Measurements from ENCODE around the gene LAPTM4A.
"Not testable (repeated sequence)": the region's sequence is repeated elsewhere in the genome, so short reads cannot be mapped to it uniquely, and the experiment has no call there.

LAPTM4A gene

DNA sequence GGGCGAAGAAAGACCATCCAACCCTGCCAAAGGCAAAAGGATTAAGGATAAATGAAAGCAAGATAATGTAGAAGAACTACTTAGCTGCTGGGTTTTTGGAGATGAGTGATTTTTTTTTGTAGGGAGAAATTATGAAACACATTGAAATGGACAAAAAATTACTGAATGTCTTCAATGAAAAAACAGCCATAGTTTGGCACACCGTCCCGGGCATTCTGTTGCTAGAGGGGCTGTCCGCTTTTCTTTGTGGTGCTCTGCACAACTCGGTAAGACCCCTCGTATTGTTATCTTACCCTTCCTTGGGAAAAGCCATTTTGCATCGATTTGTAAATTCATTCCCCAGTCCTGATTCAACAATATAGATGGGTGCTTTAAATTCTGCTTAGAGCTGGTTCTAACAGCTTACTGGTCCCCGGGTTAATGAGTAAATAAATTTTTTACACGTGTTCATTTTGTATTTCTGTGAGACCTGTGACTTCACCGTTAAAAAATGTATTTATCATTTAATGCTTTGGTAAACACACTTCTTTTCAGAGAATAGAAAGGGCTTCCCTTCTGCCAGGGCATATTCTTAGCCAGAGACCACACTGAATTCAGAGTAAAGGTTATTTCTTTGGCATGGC lies 912 bp upstream of the LAPTM4A start:
- no peak for DNase-seq (ENCODE audit: low read depth in 2 of 3, low spot score in 2 of 3)

DNA sequence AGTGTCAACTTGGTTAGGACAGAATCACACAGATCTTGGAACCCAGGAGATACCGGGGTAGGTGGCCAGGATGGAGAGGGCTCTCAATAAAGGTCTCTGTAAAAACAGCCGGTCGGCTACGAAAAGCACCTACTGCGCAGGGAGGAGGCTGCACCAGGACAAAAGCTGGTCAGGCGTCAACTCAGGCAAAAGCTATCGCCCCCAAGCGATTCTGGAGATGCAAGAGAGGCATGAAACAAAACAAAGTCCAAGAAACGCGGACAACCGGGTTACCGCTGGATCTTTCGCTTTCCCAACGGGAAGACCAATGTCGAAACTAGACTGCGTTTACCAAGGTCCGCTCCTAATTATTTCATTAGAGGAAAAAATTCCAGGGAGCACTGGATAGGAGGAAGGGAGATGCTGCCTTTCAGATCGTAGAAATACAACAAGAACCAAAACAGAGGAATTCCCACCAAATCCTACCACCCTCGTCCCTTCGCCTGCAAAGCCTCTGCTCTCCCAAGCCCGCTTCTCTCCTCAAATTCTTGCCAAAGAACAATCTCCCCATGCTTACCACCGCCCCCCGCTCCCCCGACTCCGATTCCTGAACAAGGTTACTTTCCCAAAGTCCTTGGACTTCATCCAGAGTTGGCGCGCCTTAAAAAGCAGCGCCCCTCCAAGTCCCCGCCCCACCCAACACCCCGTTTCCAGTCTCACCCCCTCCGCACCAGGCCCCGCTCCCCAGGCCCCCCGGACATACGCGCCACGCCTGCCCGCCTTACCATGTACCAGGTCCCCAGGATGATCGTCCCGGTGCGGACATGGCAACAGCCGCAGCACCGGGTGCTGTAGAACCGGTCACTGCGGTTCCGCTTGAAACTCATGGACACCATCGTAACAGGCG lies 539 bp downstream of the LAPTM4A start:
- DNase-seq (ENCODE audit: low read depth in 2 of 3, low spot score in 2 of 3) = no peak

DNA sequence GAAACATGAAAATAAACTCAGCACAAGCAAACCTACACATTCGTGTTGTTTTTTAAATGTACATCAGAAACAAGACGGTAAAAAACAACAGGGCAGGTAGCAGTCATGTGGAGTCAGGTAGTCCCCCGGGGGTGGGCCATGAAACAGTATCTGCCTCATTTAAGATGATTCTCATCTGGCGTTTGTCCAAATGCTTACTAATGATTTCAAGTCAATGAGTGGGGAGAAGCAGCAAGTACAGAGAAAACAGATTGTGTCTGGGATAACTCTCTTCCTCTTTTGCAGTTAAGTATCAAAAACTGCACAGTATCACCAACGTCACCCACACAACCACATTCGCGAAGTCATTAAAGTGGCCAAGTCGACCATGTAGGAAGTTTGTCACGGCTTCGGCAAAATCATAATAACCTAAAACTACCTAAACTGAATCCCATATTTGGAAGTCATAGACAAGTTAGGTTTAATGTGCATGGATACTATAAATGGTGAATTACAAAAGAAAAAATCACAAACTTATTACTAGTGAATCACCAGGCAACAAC lies 1.3 kb downstream of the LAPTM4A start:
- DNase-seq (ENCODE audit: low read depth in 2 of 3, low spot score in 2 of 3) = no peak

DNA sequence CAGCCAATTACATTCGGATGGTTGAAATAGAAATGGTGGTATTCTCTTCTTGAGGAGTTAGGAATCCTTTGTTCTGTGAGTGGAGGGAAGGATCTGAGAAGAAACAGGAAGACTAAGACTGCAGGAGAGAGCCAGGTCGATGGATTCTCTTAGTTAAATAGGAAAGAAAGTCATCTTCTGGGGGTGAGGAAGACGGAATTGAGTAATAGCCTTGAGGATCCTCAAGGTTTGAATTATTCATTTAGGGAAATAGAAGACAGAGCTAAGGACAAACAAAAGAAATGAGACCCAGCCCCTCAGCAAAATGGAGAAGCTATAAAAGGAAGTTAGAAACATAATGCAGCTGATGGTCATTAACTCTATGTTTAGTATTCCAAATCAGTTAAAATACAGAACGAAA lies 1.8 kb downstream of the LAPTM4A start:
- DNase-seq (ENCODE audit: low read depth in 2 of 3, low spot score in 2 of 3) = no peak

DNA sequence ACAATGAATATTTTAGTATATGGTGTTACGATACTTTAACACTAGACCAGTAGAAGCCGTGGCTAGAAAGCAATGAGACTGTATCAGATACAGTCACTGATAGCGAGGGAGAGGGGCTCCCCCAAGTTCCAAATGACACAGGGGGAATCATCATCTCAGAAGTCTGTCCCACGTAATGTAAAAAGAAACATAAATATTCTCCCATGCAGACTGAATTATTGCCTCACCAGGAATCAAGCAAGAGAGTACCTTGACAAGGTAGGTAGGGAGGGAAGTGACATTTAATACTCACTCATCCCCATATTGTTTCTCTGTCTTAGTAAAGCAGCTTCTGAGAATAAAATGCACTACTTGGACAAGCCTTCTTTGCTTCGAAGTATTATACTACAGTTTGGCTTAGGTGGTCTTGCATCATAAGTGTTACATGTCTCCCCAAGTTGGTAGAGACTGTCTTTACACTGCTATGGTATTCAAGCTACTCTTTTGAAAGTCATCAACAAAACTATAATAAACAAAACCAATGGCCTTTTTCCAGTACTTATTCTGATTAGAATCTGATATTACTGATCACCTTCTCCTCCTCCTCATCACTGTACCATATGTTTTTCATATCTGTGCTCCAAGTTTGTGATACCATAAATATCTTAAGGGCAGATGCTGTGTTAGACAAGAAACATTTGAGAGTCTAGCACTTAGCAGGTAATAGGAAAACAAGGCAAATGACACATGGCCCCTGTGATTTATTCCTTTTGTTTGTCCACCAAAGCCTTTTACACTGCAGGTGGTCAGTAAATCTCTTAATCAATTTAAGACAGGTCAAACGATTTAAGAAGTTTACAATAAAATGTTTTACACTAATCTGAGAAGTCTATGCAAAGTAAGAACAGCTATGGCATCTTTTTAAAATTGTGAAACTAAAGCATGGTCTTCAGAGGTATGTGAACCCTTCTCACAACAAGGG lies 2.7 kb downstream of the LAPTM4A start:
- DNase-seq (ENCODE audit: low read depth in 2 of 3, low spot score in 2 of 3) = no peak

DNA sequence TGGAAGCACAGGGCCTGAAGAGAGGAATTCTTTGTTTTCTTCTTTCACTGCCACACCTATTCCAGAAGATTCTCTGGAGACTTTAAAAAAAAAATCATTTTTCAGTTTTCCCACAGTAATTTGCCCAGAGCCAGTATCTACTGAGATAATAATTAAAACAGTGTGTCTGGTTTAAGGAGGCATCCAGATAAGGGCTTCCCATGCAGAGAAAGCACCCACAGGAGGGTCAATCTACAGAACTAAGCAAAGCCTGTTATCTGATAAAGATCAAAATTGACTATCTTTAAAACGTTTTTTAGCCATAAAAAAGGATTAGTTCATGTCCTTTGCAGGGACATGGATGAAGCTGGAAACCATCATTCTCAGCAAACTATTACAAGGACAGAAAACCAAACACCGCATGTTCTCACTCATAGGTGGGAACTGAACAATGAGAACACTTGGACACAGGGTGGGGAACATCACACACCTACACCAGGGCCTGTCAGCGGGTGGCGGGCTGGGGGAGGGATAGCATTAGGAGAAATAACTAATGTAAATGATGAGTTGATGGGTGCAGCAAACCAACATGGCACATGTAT lies 5.6 kb downstream of the LAPTM4A start:
- not testable (repeated sequence) for DNase-seq (ENCODE audit: low read depth in 2 of 3, low spot score in 2 of 3)

DNA sequence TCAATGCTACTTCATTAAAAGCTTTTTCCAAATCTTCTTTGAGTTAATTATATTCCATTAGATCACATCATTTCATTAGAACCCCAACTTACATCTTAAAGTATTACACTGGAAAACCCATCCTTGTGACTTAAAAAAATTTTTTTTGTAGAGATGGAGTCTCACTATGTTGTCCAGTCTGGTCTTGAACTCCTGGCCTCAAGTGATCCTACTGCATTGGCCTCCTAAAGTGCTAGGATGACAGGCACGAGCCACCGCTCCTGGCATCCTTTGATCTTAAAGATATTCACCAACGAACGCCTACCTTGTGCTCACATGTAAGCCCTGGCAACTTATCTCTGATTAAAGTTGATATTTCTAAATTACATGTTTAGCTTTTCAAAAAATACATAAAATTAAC lies 6.7 kb downstream of the LAPTM4A start:
- no peak for DNase-seq (ENCODE audit: low read depth in 2 of 3, low spot score in 2 of 3)

DNA sequence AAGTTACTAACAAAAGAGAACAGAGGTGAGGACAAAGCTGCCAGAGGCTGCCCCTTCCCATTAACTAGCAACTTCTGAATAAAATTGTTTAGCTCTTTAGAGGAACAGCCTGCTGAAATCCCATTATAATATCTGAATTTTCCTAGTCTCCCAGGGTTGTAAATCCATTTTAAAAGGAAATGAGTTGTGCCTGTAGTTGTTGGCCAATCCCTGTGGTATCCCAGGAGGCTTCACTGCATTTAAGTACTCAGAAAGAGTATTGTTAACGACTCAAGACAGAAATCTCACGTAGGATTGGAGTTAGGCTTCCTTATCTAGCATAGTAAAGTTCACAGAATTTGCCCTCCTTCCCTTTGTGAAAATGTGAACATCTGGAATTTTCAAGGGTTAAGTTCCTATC lies 8.9 kb downstream of the LAPTM4A start:
- DNase-seq (ENCODE audit: low read depth in 2 of 3, low spot score in 2 of 3) = no peak

DNA sequence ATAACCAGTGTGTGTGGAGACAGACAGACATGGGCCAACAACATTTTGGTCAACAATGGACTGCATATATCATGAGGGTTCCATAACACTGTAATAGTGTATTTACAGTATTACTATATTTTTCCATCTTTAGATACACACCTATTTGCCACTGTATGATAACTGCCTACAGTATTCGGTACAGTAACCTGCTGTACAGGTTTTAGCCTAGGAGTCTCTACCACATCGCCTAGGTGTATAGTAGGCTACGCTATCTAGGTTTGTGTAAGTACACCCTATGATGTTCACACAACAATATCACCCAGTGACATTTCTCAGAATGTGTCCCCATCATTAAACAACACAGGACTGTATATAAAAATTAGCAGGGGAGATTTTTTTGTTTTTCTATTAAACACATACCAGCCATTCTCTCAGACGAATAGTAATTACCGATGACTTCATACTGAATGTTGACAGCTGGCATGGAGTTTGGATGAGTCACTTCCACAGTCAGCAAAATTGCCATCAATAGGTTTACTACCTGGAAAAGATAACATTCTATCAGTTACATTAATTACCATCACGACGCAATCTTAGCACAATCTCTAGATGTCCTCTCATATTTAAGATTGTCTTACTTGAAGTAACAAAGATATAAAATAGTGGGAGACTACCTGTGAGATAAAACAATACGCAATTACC lies 10.8 kb downstream of the LAPTM4A start:
- DNase-seq (ENCODE audit: low read depth in 2 of 3, low spot score in 2 of 3) = no peak

DNA sequence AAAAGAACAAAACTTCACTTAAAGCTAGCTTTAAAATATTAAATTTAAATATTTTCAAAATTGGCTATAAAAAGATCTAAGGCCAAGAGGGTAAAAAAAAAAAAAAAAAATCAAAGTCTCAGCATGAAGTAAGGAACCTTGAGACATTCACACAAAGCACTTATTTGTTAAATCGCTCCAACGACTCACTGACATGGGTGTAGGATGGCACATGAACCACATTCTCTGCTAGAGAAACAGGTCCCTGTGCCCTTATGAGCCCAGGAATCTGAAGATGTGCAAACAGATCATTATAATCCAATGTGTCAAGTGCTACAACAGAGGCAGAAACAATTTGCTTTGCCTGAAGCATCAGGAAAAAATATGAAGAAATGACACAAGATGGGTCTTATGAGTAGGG lies 13.8 kb downstream of the LAPTM4A start:
- no peak for DNase-seq (ENCODE audit: low read depth in 2 of 3, low spot score in 2 of 3)

DNA sequence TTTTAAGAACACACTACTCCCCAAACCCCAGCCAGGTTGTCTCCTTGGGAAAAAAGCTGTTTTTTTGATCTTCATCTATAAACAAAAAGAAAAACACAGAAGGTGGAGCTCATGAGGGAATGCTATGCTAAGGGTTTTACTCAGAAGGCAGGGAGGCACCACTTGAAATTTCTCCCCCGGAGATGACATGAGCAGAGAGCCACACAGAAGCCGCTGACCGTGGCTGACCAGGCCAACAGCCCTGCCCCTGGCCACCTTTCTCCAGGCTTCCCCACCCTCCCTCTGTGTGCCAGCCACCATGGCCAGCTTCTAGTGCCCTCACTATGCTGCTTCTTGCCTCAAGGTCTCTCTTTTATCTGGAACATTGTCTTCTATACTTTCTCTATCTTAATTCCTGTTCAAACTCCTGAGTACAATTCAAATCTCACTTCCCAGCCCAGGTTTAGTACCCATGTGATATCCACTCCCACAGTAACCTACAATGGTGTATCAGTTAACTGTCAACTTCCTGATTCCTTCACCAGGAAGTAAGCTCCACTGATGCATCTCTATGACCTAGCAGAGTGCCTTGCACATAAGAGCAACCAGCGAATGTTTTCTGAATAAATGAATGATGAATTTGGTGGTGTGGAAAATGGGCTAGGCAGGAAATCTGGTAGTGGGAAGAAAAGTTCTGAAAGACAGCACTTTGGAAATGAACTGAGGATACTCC lies 15.3 kb downstream of the LAPTM4A start:
- no peak for DNase-seq (ENCODE audit: low read depth in 2 of 3, low spot score in 2 of 3)

DNA sequence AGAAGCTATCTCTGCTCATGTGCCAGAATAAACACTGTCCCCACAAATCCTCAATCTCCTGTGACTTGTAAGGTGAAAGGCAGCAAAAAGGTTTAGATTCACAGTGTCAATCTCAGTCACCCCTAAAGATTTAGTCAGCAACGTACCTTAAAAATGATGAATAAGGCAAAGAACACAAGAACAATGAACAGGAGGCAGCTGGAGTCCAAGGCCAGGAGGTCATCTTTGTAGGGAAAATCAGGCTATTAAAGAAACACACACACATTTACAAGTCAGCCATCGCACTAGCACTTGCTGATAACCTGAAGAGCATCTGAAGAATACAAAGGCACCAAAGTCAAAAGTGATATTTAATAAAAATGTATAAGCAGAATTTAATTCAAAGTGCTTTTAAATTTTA lies 16.6 kb downstream of the LAPTM4A start:
- no peak for DNase-seq (ENCODE audit: low read depth in 2 of 3, low spot score in 2 of 3)

DNA sequence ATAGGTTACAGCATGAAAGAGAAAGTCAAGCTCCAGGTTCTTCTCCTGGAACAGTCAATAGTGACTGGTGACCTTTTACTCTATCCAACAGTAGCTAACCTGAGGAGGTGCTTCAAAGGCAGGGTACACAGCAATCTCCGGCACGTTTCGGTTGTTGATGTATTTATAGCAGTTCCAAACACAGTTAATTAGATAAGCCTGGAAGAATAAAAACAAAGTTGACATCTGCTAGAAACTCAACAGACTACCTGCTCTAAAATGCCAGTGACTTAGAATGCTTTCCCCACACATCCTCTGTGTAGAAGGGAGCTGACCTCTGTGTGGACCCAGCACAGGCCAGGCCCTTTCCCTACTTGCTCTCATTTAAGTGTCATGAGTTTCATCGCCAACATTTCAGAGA lies 17.2 kb downstream of the LAPTM4A start:
- DNase-seq (ENCODE audit: low read depth in 2 of 3, low spot score in 2 of 3) = no peak

DNA sequence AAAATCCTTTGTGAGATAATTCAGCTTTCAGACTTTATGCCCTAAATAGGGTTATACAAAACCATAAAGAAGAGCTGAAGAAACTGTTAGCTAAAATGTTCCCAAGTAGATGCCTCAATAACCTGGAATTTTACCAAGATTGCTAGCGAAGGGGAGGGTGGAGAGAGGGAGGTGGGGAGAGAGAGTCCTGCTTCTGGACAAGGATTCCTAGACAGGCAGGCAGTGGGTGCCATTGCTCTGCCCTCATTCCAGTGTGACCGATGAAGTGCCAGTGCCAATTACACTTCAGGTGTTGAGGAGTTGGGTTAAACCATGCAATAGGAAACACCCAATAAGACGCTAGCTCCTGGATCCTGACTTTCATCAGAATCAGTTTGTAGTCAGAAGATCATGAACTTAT lies 18.1 kb downstream of the LAPTM4A start:
- no peak for DNase-seq (ENCODE audit: low read depth in 2 of 3, low spot score in 2 of 3)

DNA sequence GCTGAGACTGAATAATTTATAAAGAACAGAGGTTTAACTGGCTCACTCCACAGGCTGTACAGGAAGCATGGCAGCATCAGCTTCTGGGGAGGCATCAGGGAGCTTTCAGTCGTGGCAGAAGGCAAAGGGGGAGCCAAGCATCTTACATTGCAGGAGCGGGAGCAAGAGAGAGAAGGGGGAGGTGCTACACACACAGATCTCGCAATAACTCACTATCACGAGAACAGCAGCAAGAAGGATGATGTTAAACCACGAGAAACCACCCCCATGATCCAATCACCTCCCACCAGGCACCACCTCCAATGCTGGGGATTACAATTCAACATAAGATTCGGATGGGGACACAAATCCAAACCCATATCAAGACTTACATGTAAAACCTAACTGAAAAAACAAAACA lies 21.2 kb downstream of the LAPTM4A start:
- DNase-seq (ENCODE audit: low read depth in 2 of 3, low spot score in 2 of 3) = no peak

DNA sequence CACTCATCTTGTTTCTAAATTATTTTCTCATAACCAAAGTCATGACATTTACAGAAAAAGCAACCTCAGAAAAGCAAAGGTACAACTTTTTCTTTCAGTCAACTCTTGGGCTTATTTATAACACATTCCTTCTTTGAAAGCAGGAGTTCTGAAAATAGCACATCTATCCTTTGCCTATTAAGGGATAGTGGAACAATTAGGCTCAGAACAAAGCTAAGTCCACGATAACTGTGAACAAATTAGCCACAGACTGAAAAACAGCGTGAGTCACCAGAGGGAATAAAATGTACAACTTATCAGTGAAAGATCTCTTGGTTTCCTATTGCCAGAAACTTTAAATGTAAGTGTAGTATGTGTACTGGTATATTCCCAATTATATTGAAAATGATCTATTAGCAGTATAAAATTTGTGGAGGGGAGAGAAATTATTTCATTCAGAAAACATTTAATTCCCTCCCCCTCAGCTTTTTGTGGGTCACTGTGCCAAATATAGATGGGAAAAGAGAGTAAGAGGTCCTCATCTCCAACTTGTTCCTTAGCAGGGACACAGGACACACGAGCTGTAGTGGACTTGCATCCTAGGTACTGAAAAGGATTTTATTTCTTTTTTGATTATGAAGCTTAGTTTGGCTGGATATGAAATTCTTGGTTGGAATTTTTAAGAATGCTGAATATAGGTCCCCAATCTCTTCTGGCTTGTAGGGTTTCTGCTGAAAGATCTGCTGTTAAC lies 23.6 kb downstream of the LAPTM4A start:
- DNase-seq (ENCODE audit: low read depth in 2 of 3, low spot score in 2 of 3) = no peak

DNA sequence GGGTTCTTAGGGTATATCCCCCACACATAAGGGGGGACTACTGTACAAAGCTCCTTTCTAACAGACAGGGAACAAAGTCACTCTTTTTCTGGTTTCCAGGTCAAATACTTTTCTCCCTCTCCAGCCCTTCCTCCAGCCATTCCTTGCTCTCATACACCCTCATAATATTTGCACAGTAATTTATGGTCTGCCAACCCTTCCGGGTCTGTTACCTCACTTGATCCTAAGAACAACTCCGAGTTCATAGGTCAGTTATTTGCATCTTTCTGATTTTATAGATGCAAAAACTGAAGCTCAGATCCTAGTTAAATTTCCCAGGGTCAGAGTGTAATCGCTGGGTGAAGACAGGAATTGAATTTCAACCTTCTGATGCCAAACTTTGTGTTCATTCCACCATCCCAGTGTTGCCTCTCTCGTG lies 24.2 kb downstream of the LAPTM4A start:
- DNase-seq (ENCODE audit: low read depth in 2 of 3, low spot score in 2 of 3) = no peak

DNA sequence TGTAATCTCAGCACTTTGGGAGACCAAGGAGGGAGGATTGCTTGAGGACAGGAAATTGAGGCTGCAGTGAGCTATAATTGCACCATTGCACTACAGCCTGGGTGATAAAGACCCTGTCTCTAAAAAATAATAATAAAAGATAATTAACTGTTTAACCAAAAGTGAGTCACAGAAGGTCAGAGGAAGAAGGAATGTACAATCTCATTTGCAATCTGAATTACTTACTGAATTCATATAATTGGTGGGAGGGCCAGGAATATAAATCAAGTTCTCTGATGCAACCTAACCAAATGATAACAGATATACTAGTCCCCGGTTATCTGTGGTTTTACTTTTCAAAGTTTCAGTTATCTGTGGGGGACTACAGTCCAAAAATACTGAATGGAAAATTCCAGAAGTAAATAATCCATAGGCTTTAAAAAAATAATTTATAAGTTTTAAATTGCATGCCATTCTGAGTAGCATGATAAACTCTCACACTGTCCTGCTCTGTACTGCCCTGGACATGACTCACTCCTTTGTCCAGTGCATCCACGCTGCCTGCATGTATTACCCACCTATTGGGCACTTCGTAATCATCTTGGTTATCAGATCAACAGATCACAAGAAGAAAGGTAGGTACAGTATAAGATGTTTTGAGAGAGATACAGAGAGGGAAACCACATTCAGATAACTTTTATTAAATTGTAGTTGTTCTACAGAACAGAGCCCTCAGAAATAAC lies 26.2 kb downstream of the LAPTM4A start:
- no peak for DNase-seq (ENCODE audit: low read depth in 2 of 3, low spot score in 2 of 3)
